ENCODE results near the gene PTTG1IP. TPM values are rescaled to one million over a fixed set of nuclear protein-coding genes. Genes with fewer than 3 reads are reported as not detected.
A peak's percentile ranks its signal among the peaks of the same experiment; 100 is the strongest.

Gene PTTG1IP
- total and polyA plus RNA-seq, 2 of the 13 experiments (the other 11 are each of a cell fraction or from before 2014, with no cell fraction given): 161 to 700 TPM

- TF ChIP-seq MLLT10 (CRISPR knock-in tag; IDR thresholded peaks at IDR 0.05) (no peak), ZNF121 (CRISPR knock-in tag; IDR thresholded peaks at IDR 0.05) (no peak), ZNF629 (CRISPR knock-in tag; conservative IDR thresholded peaks at IDR 0.05) (no peak), LCORL (IDR thresholded peaks at IDR 0.05) (no peak), LCORL (CRISPR knock-in tag; IDR thresholded peaks at IDR 0.05) (no peak), TOPORS (CRISPR knock-in tag; IDR thresholded peaks at IDR 0.05) (no peak), AHR (CRISPR knock-in tag; IDR thresholded peaks at IDR 0.05) (no peak), ZNF552 (CRISPR knock-in tag; IDR thresholded peaks at IDR 0.05; ENCODE audit: borderline replicate concordance) (no peak), NFIC (IDR thresholded peaks at IDR 0.05; ENCODE audit: low read length) (no peak), NR3C1 (CRISPR knock-in tag; IDR thresholded peaks at IDR 0.05) (no peak), IKZF1 (IDR thresholded peaks at IDR 0.05) (no peak), ZNF382 (CRISPR knock-in tag; IDR thresholded peaks at IDR 0.05; ENCODE audit: borderline replicate concordance) (no peak), PHF21A (CRISPR knock-in tag; IDR thresholded peaks at IDR 0.05) (no peak), ZNF281 (CRISPR knock-in tag; IDR thresholded peaks at IDR 0.05; ENCODE audit: borderline replicate concordance) (no peak), SP4 (CRISPR knock-in tag; IDR thresholded peaks at IDR 0.05) (no peak), FOXK1 (CRISPR knock-in tag; IDR thresholded peaks at IDR 0.05; ENCODE audit: borderline replicate concordance, low read depth) (no peak), ZSCAN22 (CRISPR knock-in tag; IDR thresholded peaks at IDR 0.05) (no peak), SALL1 (CRISPR knock-in tag; IDR thresholded peaks at IDR 0.05) (0 out of 2 replicates have a peak, but pooled peaks have one; percentile 35), HNRNPLL (IDR thresholded peaks at IDR 0.05; ENCODE audit: low read depth, low read length, poor library complexity, severe bottlenecking) (no peak), ZFP36L1 (CRISPR knock-in tag; IDR thresholded peaks at IDR 0.05) (no peak), JARID2 (CRISPR knock-in tag; IDR thresholded peaks at IDR 0.05; ENCODE audit: insufficient replicate concordance) (no peak), CENPX (CRISPR knock-in tag; IDR thresholded peaks at IDR 0.05) (no peak), CENPBD1 (CRISPR knock-in tag; IDR thresholded peaks at IDR 0.05; ENCODE audit: borderline replicate concordance, low read depth) (no peak), NAIF1 (CRISPR knock-in tag; IDR thresholded peaks at IDR 0.05; ENCODE audit: borderline replicate concordance) (no peak)
- TF ChIP-seq, protein P1, sequence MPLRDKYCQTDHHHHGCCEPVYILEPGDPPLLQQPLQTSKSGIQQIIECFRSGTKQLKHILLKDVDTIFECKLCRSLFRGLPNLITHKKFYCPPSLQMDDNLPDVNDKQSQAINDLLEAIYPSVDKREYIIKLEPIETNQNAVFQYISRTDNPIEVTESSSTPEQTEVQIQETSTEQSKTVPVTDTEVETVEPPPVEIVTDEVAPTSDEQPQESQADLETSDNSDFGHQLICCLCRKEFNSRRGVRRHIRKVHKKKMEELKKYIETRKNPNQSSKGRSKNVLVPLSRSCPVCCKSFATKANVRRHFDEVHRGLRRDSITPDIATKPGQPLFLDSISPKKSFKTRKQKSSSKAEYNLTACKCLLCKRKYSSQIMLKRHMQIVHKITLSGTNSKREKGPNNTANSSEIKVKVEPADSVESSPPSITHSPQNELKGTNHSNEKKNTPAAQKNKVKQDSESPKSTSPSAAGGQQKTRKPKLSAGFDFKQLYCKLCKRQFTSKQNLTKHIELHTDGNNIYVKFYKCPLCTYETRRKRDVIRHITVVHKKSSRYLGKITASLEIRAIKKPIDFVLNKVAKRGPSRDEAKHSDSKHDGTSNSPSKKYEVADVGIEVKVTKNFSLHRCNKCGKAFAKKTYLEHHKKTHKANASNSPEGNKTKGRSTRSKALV (CRISPR knock-in tag; IDR thresholded peaks at IDR 0.05): no peak
Observed at GRCh38 chr21:44850905-44851657, 22.4 kb downstream of the PTTG1IP start (continued).

Data from HepG2 (cell line).